Caco-2 (cell line): Measurements from ENCODE around the gene TUBGCP6. TPM values are rescaled to one million over a fixed set of nuclear protein-coding genes. Genes with fewer than 3 reads are reported as not detected.

Experiments used
- BruUV-seq: library from RNA; stranded (reverse); fragments of 400-500 nt; replicated peaks from 2 replicates; lab custom pipeline; 2021; lab: Mats Ljungman, UMichigan
- CTCF ChIA-PET: fragments of 300-600 bp; sonication (Branson Sonifier 250); formaldehyde crosslinking; loops from one replicate; lab custom pipeline; 2022; ENCODE audit warnings: antibody characterized with exemption; lab: Charles Lee
- POLR2A ChIA-PET: fragments of 300-600 bp; sonication (Branson Sonifier 250); formaldehyde crosslinking; loops from one replicate; lab custom pipeline; 2022; ENCODE audit warnings: antibody characterized with exemption; lab: Charles Lee
- DNase-seq, 2 experiments: peaks; one replicate each; pipeline versions ENCODE4 v3.0.0 to v3.0.0-alpha.2; 2020 to 2022
- H3K27me3 ChIP-seq: replicated peaks from 2 replicates; pipeline ENCODE4 v1.6.0; 2011; ENCODE audit warnings: low read length; ENCODE audit not compliant: control insufficient read depth, insufficient read depth
- H3K36me3 ChIP-seq: 2 replicates; pipeline ENCODE4 v1.5.1; 2011; ENCODE audit warnings: low read length; ENCODE audit not compliant: control insufficient read depth, insufficient read depth
- H3K4me1 ChIP-seq: fragments of 250-450 bp; sonication (Bioruptor Pico); 2 replicates; pipeline ENCODE4 v1.5.1; 2020; ENCODE audit warnings: mild to moderate bottlenecking
- H3K4me3 ChIP-seq: 2 replicates; pipeline ENCODE4 v1.5.1; 2011; ENCODE audit warnings: low read depth, mild to moderate bottlenecking, control low read depth, low read length
- H3K9me3 ChIP-seq: fragments of 250-450 bp; sonication (Bioruptor Pico); 2 replicates; pipeline ENCODE4 v1.5.1; 2020; ENCODE audit warnings: mild to moderate bottlenecking, moderate library complexity
- H3K27ac Mint-ChIP-seq: one replicate; pipeline ENCODE4 v1.8.0; 2022; ENCODE audit warnings: mixed read lengths; ENCODE audit not compliant: unreplicated experiment
- H3K27me3 Mint-ChIP-seq: one replicate; pipeline ENCODE4 v1.8.0; 2022; ENCODE audit warnings: mixed read lengths; ENCODE audit not compliant: insufficient read depth, unreplicated experiment
- H3K36me3 Mint-ChIP-seq: one replicate; pipeline ENCODE4 v1.8.0; 2022; ENCODE audit warnings: mild to moderate bottlenecking, mixed read lengths; ENCODE audit not compliant: insufficient read depth, unreplicated experiment
- H3K4me1 Mint-ChIP-seq: one replicate; pipeline ENCODE4 v1.8.0; 2022; ENCODE audit warnings: low read depth, mixed read lengths; ENCODE audit not compliant: unreplicated experiment
- H3K4me3 Mint-ChIP-seq: one replicate; pipeline ENCODE4 v1.8.0; 2022; ENCODE audit warnings: mild to moderate bottlenecking, moderate library complexity, mixed read lengths; ENCODE audit not compliant: unreplicated experiment
- H3K9me3 Mint-ChIP-seq: one replicate; pipeline ENCODE4 v1.8.0; 2022; ENCODE audit warnings: mixed read lengths; ENCODE audit not compliant: unreplicated experiment
- CTCF ChIP-seq, 2 experiments: fragments of 200-600 bp in 1 of 2; IDR thresholded peaks; 1 replicate in 1 of 2; 2 replicates in 1 of 2; pipeline versions ENCODE4 v1.5.1 to v1.8.0; 2011 to 2022; ENCODE audit warnings: antibody characterized with exemption in 1 of 2, control low read depth in 1 of 2, inconsistent platforms in 1 of 2, low read depth in 1 of 2, low read length in 1 of 2, mild to moderate bottlenecking in 1 of 2, moderate library complexity in 1 of 2; ENCODE audit not compliant: insufficient read depth in 1 of 2, severe bottlenecking in 1 of 2, unreplicated experiment in 1 of 2
- intact Hi-C: fragments of 100-400 bp; cut with micrococcal nuclease; formaldehyde crosslinking; loops from one replicate; pipeline ENCODE4 v1.10.0; 2022; ENCODE audit not compliant: unreplicated experiment
- total RNA-seq: library from RNA; stranded (reverse); gene quantifications from 2 replicates; pipeline ENCODE4 v1.2.3, GENCODE V29; 2022

Gene TUBGCP6
- total RNA-seq, 1 experiment from 2014 or later = 29.3 TPM

- POLR2A ChIA-PET = no interaction called here
- H3K4me1 Mint-ChIP-seq = no peaks in the 10 kb centered on the region
- Histone ChIP-seq H3K4me1 (no peaks in the 10 kb centered on the region), H3K4me3 (no peak overlapping the region), H3K9me3 (no peaks in the 10 kb centered on the region), H3K27me3 (no peaks in the 10 kb centered on the region), H3K36me3 (no peaks in the 10 kb centered on the region; the same call in 1 of the 2 replicates)
- TF ChIP-seq CTCF (IDR thresholded peaks at IDR 0.05; ENCODE audit: insufficient read depth in 1 of 2, low read depth in 1 of 2, low read length in 1 of 2, severe bottlenecking in 1 of 2, unreplicated experiment in 1 of 2) = no peak
- CTCF ChIA-PET = no interaction called here
- intact Hi-C loops = no loop called here
- peaks cover 43% of the 10 kb centered on the region for H3K36me3 Mint-ChIP-seq
- no TSS peak for BruUV-seq
- H3K4me3 Mint-ChIP-seq = no peak overlapping the region
- peak in 1 of 2 experiments; percentile 34 for DNase-seq
- no peaks in the 10 kb centered on the region for H3K9me3 Mint-ChIP-seq
- H3K27me3 Mint-ChIP-seq = no peaks in the 10 kb centered on the region
- H3K27ac Mint-ChIP-seq = no peak overlapping the region
These were observed 24.0 kb downstream of the TUBGCP6 start for GRCh38 chr22:50220603-50221409.

- Histone ChIP-seq H3K4me1 (no peaks in the 10 kb centered on the region), H3K36me3 (no peaks in the 10 kb centered on the region; the same call in 1 of the 2 replicates), H3K27me3 (no peaks in the 10 kb centered on the region), H3K9me3 (no peaks in the 10 kb centered on the region), H3K4me3 (no peak overlapping the region)
- Mint-ChIP-seq H3K36me3 (peaks cover 51% of the 10 kb centered on the region), H3K27ac (no peak overlapping the region), H3K4me3 (no peak overlapping the region), H3K4me1 (no peaks in the 10 kb centered on the region), H3K9me3 (no peaks in the 10 kb centered on the region), H3K27me3 (no peaks in the 10 kb centered on the region)
- no peak for TF ChIP-seq CTCF (IDR thresholded peaks at IDR 0.05; ENCODE audit: insufficient read depth in 1 of 2, low read depth in 1 of 2, low read length in 1 of 2, severe bottlenecking in 1 of 2, unreplicated experiment in 1 of 2)
- CTCF ChIA-PET = no interaction called here
- peak in 1 of 2 experiments; percentile 30 for DNase-seq
- intact Hi-C loops = no loop called here
- BruUV-seq = no TSS peak
- POLR2A ChIA-PET = no interaction called here
These were observed 24.8 kb downstream of the TUBGCP6 start for GRCh38 chr22:50219800-50220602.

- Histone ChIP-seq H3K4me3 (no peak overlapping the region), H3K9me3 (no peaks in the 10 kb centered on the region), H3K4me1 (no peaks in the 10 kb centered on the region), H3K27me3 (no peaks in the 10 kb centered on the region), H3K36me3 (no peaks in the 10 kb centered on the region; the same call in 1 of the 2 replicates)
- POLR2A ChIA-PET = no interaction called here
- Mint-ChIP-seq H3K4me3 (no peak overlapping the region), H3K27ac (no peak overlapping the region), H3K9me3 (no peaks in the 10 kb centered on the region), H3K4me1 (no peaks in the 10 kb centered on the region), H3K27me3 (no peaks in the 10 kb centered on the region), H3K36me3 (peaks cover 53% of the 10 kb centered on the region)
- DNase-seq = peak in 1 of 2 experiments; percentile 42
- BruUV-seq = no TSS peak
- intact Hi-C loops = no loop called here
- CTCF ChIA-PET = no interaction called here
- TF ChIP-seq CTCF (IDR thresholded peaks at IDR 0.05; ENCODE audit: insufficient read depth in 1 of 2, low read depth in 1 of 2, low read length in 1 of 2, severe bottlenecking in 1 of 2, unreplicated experiment in 1 of 2) = no peak
These were observed 25.7 kb downstream of the TUBGCP6 start for GRCh38 chr22:50218996-50219727.
